ENCODE measurements around the gene CHCHD1. TPM values are rescaled to one million over a fixed set of nuclear protein-coding genes. Genes with fewer than 3 reads are reported as not detected.

The CHCHD1 gene
- total RNA-seq, 2 donors from 2014 or later, result 26.7 to 28.7 TPM

DNA sequence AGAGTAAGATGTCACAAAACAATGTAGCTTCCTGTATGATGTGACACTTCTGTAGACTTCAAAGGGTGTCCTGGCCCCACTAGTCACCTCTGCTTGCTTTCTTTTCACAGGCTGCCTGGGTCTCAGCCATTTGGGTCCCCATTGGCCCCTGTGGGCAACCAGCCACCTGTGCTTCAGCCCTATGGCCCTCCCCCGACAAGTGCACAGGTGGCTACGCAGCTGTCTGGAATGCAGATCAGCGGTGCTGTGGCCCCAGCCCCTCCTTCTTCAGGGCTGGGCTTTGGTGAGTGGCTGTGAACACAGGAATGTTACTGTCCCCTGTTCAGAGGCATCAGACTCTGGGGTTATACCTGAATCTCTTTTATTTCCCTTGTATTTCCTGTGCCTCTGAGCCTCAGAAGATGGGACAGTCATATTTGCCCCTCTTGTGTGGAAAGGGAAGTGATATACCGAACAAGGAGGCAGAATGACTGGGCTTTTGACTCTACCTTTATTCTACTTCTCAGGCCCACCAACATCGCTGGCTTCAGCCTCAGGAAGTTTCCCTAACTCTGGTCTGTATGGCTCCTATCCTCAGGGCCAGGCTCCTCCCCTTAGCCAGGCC, 22.2 kb upstream of the CHCHD1 start:
- H3K27ac Mint-ChIP-seq, result peak overlapping the region; percentile 20 to 94
- peaks cover 0 to 23% of the 10 kb centered on the region in 2 donors for H3K36me3 Mint-ChIP-seq
- H3K9me3 Mint-ChIP-seq, result no peaks in the 10 kb centered on the region
- peak; percentile 59 to 77 for ATAC-seq
- DNase-seq (ENCODE audit: low spot score in 2 of 2), result peak in 1 of 2 donors; percentile 31

DNA sequence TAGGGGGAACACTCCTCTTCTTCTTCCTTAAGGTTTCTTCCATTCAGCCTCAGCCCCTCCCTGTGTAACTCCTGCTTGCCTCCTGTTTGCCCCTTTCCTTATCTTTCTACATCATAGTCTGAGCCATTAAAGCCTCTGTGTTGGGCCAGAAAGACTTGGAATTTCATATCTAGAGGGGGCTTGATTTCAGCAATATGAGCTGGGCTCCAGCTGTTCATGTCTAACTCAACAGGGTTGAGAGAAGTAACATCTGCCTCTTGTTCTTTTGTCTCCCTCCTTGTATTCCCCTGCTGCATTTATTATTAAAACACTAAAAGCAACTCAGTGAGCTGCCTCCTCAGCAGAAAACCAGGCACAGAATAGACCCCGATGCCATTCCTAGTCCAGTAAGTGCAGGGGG, 20.1 kb upstream of the CHCHD1 start:
- no peaks in the 10 kb centered on the region for H3K9me3 Mint-ChIP-seq
- DNase-seq (ENCODE audit: low spot score in 2 of 2), result no peak
- H3K27ac Mint-ChIP-seq, result peak overlapping the region in 1 of 2 donors; percentile 33
- peaks cover 11 to 44% of the 10 kb centered on the region in 2 donors for H3K36me3 Mint-ChIP-seq
- ATAC-seq, result no peak

DNA sequence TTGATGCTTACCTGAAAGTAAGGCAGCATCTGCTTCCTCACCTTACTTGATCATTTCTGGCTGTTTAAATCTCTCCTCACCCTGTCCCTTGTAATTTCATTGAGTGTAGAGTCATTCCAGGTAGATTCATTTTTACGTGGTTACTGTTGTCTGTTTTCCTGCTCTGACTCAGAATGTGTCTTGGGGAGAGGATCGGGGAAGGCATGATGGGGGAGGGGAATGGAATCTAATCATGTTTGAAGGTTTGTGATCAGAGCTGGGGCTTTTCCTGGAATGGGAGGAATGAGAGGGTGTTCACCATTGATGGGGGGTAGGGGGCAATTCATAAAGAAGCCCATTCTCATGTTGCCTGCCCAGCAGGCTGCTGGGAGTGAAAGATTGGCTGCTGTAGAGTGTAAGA, 18.9 kb upstream of the CHCHD1 start:
- DNase-seq (ENCODE audit: low spot score in 2 of 2), result no peak

DNA sequence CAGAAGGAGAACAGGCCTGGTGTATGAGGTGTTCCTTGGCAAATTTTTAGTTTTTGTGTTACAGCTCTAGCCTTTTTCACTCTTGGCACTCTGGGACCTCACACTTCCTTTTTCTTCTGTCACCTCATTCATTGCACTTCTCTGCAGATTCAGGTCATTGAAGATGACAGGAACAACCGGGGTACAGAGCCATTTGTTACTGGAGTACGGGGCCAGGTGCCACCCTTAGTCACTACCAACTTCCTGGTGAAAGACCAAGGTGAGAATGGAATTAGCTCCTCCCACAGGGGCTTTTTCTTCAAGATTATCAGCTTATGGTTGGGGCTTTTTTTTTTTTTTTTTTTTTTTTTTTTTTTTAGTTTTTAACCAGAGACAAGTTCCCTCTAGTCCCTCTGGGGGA, 18.5 kb upstream of the CHCHD1 start:
- ATAC-seq (peak; percentile 7 to 31), DNase-seq (ENCODE audit: low spot score in 2 of 2) (no peak)
- no peaks in the 10 kb centered on the region for H3K9me3 Mint-ChIP-seq
- peaks cover 11 to 52% of the 10 kb centered on the region in 2 donors for H3K36me3 Mint-ChIP-seq
- H3K27ac Mint-ChIP-seq, result peak overlapping the region; percentile 36 to 76

More for the DNA sequence above, 18.9 kb upstream of the CHCHD1 start:
- ATAC-seq, result peak; percentile 60 to 72
- Mint-ChIP-seq H3K36me3 (peaks cover 11 to 49% of the 10 kb centered on the region in 2 donors), H3K9me3 (no peaks in the 10 kb centered on the region), H3K27ac (peak overlapping the region; percentile 33 to 76)

DNA sequence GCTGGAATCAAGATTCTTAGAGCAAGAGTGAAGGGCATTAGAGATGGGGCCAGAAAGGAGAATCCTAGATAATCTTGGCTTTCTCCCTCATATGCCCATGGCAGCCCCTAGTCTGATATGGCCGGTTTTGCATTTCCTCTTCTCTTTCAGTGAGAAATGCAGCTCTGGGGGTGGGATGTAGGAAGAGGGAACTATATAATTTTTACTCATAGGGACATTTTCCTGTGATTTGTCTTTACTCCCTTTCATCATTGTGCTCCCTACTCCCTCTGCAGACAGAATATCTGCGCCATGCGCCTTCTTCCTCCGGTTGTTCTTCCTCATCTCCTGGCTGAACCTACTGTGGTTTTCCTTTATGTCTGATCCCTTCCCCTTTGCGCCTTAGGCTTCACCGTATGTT, 16.8 kb upstream of the CHCHD1 start:
- Mint-ChIP-seq H3K36me3 (peaks cover 22 to 62% of the 10 kb centered on the region in 2 donors), H3K9me3 (no peaks in the 10 kb centered on the region), H3K27ac (peak overlapping the region in 1 of 2 donors; percentile 11)
- ATAC-seq (no peak), DNase-seq (ENCODE audit: low spot score in 2 of 2) (no peak)

DNA sequence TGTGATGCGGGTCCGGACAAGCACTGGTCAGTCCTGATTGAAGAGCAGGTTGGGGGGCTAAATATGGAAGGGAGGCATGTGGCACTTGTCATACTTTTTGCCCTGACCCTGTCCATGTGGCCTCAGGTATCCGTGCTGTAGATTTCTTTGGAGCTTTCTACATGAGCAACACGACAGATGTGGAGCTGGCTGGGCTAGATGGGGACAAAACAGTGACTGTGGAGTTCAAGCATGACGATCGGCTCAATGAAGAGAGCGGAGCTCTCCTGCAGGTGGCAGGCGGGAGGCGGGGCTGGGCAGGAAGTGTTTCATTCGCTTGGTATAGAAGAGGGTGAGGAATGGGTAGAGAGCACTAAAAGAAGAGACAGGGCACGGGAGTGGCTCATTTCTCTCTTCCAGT, 13.0 kb upstream of the CHCHD1 start:
- peaks cover 36 to 69% of the 10 kb centered on the region in 2 donors for H3K36me3 Mint-ChIP-seq
- H3K9me3 Mint-ChIP-seq, result no peaks in the 10 kb centered on the region
- no peak for ATAC-seq
- H3K27ac Mint-ChIP-seq, result peak overlapping the region; percentile 17 to 70
- peak in 1 of 2 donors; percentile 59 for DNase-seq (ENCODE audit: low spot score in 2 of 2)

DNA sequence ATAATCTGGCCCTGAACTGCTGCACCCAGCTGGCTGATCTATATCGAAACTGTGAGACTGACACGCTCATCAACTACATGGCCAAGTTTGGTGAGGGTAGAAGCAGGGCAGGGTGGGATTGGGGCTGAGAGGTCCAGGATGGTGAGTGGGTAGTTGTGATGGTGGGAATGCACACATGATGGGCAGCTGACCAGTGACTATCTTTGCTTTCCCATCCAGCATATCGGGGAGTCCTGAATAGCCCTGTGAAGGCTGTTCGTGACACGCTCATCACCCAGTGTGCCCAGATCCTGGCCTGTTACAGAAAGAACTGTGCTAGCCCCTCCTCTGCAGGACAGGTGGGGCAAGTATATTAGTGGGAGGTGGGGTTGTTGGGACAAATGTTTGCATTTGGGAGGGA, 12.5 kb upstream of the CHCHD1 start:
- H3K36me3 Mint-ChIP-seq, result peaks cover 38 to 74% of the 10 kb centered on the region in 2 donors
- no peaks in the 10 kb centered on the region for H3K9me3 Mint-ChIP-seq
- no peak for DNase-seq (ENCODE audit: low spot score in 2 of 2)
- H3K27ac Mint-ChIP-seq, result peak overlapping the region in 1 of 2 donors; percentile 17
- no peak for ATAC-seq

DNA sequence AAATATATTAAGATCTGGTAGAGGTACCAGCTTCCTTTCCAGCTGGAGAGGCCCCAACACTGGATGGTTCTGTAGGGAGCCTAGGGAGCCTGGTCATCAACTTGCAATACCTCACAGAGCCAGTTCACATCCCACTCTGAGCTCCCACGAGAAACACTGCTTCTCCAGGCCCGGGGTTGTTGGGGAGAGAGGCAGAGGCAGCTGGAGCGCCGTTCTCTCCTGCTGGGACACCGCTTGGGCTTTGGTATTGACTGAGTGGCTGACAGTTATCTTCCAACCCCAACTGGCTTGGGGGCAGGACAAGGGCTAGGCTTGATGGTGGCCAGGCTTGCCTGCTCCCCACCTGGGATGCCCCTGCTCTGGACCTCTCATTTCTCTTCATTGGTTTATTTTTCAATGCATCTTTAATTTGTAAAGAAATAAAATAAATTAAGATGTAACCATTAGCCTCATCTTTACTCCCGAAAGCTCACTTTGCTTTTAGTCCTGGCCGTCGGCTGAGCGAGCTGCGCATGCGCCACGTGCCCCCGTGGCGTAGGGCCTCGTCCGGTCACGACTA, 10.0 kb upstream of the CHCHD1 start:
- DNase-seq (ENCODE audit: low spot score in 2 of 2) (peak in 1 of 2 donors; percentile 84), ATAC-seq (peak; percentile 4 to 15)
- Mint-ChIP-seq H3K9me3 (no peaks in the 10 kb centered on the region), H3K27ac (peak overlapping the region; percentile 83 to 90), H3K36me3 (peaks cover 33 to 69% of the 10 kb centered on the region in 2 donors)

DNA sequence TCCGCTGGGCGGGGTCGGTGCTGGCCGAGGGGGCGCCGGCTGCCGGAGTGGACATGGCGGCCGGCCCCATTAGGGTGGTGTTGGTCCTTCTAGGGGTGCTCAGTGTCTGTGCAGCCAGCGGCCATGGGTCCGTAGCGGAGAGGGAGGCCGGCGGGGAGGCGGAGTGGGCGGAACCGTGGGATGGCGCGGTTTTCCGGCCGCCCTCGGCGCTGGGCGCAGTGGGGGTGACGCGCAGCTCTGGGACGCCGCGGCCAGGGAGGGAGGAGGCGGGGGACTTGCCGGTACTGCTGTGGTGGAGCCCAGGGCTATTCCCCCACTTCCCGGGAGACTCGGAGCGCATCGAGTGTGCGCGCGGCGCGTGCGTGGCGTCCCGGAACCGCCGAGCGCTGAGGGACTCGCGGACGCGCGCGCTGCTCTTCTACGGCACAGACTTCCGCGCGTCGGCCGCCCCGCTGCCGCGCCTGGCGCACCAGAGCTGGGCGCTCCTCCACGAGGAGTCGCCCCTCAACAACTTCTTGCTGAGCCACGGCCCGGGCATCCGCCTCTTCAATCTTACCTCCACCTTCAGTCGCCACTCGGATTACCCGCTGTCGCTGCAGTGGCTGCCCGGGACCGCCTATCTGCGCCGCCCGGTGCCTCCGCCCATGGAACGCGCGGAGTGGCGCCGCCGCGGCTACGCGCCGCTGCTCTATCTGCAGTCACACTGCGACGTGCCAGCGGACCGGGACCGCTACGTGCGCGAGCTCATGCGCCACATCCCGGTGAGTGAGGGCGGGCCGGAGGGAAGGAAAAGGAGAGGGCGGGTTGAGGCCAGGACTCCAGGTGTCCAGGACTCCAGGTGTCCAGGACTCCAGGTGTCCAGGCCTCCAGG, 9.3 kb upstream of the CHCHD1 start:
- DNase-seq (ENCODE audit: low spot score in 2 of 2) (peak; percentile 80 to 91), ATAC-seq (peak; percentile 80 to 84)
- peaks cover 33 to 75% of the 10 kb centered on the region in 2 donors for H3K36me3 Mint-ChIP-seq
- no peaks in the 10 kb centered on the region for H3K9me3 Mint-ChIP-seq
- H3K27ac Mint-ChIP-seq, result peak overlapping the region; percentile 85 to 90

DNA sequence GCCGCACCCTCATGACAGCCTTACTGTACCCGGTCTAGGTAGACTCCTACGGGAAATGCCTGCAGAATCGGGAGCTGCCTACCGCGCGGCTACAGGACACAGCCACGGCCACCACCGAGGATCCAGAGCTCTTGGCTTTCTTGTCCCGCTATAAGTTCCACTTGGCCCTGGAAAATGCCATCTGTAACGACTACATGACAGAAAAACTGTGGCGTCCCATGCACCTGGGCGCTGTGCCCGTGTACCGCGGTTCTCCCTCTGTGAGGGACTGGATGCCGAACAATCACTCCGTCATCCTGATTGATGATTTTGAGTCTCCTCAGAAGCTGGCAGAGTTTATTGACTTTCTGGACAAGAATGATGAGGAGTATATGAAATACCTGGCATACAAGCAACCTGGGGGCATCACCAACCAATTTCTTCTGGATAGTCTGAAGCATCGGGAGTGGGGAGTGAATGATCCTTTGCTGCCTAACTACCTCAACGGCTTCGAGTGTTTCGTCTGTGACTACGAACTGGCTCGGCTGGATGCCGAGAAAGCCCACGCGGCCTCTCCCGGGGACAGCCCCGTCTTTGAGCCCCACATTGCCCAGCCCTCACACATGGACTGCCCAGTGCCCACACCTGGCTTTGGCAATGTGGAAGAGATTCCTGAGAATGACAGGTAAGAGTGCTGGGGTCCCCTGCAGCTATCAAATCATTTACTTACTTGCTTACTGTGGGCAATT, 8.5 kb upstream of the CHCHD1 start:
- H3K36me3 Mint-ChIP-seq, result peaks cover 33 to 69% of the 10 kb centered on the region in 2 donors
- H3K9me3 Mint-ChIP-seq, result no peaks in the 10 kb centered on the region
- DNase-seq (ENCODE audit: low spot score in 2 of 2) (no peak), ATAC-seq (peak in 1 of 2 donors; percentile 5)
- H3K27ac Mint-ChIP-seq, result peak overlapping the region; percentile 90 to 96

DNA sequence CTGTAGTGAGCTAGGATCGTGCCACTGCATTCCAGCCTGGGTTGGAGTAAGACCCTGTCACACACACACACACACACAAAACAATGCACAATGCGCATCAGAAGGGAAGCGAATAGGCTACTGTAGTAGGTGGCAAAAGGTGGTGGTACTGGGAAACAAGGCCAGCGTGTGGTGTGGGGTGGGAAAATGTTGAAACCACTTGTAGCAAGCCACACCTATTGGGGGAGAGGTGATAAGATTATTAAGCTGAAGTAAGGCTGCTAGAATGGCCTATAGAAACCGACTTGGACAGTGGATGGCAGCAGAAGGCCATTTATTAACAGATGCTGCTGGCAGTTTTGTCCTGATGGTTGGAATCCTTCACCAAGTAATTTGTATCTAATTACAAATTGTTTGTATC, 7.2 kb upstream of the CHCHD1 start:
- ATAC-seq (no peak), DNase-seq (ENCODE audit: low spot score in 2 of 2) (no peak)
- Mint-ChIP-seq H3K36me3 (peaks cover 26 to 63% of the 10 kb centered on the region in 2 donors), H3K9me3 (no peaks in the 10 kb centered on the region), H3K27ac (peak overlapping the region in 1 of 2 donors; percentile 31)

DNA sequence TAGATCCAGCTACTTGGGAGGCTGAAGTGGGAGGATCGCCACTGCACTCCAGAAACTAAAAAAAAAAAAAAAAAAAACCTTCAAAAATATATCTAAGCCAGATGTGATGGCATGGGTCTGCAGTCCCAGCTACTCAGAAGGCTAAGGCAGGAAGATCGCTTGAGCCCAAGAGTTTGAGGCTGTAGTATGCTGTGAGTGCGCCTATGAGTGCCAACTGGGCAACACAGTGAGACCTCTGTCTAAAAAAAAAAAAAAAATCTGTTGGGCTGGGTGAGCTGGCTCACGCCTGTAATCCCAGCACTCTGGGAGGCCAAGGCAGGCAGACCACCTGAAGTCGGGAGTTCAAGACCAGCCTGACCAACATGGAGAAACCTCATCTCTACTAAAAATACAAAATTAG, 2.8 kb upstream of the CHCHD1 start:
- Mint-ChIP-seq H3K9me3 (no peaks in the 10 kb centered on the region), H3K27ac (no peak overlapping the region), H3K36me3 (peaks cover 31 to 44% of the 10 kb centered on the region in 2 donors)
- DNase-seq (ENCODE audit: low spot score in 2 of 2) (no peak), ATAC-seq (no peak)

DNA sequence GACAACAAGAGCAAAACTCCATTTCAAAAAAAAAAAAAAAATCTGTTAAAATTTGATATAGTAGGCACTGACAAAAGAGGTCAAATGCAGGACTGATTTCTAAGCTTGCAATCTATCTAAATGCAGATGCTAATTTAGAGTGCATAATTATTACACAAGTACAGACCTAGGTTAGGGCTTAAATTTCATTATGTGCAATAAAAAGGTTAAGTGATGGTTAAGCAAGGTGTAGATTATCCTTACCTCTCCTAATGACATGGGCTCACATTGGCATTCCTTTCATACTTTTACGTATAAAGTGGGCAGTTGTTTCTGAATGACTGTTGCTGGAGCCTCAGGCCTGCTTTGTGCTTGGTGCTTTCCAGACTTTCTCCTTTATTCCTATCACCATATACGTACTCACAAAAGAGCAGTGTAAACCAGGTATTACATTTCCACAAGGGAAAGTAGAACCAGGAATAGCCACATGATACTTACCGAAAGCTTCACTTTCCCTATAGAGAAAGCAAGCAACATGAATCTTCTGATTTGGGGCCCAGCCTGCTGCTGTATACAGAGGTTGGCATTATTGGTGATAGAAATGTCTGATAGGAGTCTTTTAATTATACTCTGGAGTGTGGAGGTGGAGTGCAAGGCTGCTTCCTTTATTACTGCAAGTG, 2.2 kb upstream of the CHCHD1 start:
- peaks cover 30 to 38% of the 10 kb centered on the region in 2 donors for H3K36me3 Mint-ChIP-seq
- no peaks in the 10 kb centered on the region for H3K9me3 Mint-ChIP-seq
- ATAC-seq, result no peak
- peak overlapping the region in 1 of 2 donors; percentile 88 for H3K27ac Mint-ChIP-seq
- DNase-seq (ENCODE audit: low spot score in 2 of 2), result no peak

DNA sequence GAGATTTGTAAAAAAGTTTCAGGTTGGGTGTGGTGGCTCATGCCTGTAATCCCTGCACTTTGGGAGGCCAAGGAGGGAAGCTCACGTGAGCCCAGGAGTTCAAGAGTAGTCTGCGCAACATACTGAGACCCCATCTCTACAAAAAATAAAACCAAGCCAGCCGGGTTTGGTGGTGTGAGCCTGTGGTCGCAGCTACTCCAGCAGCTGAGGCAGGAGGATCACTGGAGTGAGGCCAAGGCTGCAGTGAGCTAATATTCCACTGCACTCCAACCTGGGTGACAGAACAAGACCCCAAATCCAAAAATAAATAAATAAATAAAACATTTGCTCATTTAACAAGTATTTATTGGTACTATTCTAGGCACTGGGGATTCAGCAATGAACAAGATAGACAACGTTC, 1.5 kb upstream of the CHCHD1 start:
- Mint-ChIP-seq H3K27ac (peak overlapping the region; percentile 65 to 88), H3K9me3 (no peaks in the 10 kb centered on the region), H3K36me3 (peaks cover 27 to 32% of the 10 kb centered on the region in 2 donors)
- DNase-seq (ENCODE audit: low spot score in 2 of 2) (no peak), ATAC-seq (no peak)

DNA sequence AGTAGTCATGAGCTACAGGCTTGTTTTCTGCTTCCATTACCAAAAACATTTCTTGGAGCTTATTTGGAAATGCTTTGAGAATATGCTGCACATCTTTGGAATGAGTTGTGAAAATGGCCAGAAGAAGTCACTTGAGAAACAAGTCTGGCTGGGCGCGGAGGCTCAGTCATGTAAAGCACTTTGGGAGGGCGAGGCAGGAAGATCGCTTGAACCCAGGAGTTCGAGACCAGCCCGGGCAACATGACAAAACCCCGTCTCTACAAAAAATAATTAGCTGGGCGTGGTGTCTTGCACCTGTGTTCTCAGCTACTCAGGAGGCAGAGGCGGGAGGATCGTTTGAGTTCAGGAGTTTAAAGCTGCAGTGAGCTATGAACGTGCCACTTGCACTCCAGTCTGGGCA, 882 bp upstream of the CHCHD1 start:
- peaks cover 25 to 26% of the 10 kb centered on the region in 2 donors for H3K36me3 Mint-ChIP-seq
- no peaks in the 10 kb centered on the region for H3K9me3 Mint-ChIP-seq
- DNase-seq (ENCODE audit: low spot score in 2 of 2) (no peak), ATAC-seq (no peak)
- H3K27ac Mint-ChIP-seq, result peak overlapping the region; percentile 88 to 100

DNA sequence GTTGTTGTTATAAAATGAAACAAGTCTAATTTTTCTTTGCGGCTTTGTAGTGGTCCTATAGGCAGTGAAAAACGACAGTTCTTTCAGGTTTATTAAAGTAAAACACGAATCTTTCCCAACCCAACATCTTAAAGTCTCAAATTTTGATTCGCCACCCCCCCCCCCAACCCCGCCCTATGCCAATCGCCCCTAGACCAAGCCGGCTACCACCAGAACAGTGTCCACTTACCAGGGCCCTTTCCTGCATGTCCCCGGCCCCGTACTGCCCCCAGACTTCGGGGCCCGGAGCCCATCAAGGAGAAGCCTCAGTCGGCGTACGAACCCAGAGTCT, 335 bp upstream of the CHCHD1 start:
- ATAC-seq (peak; percentile 21), DNase-seq (ENCODE audit: low spot score in 2 of 2) (no peak)
- no peaks in the 10 kb centered on the region for H3K9me3 Mint-ChIP-seq
- peaks cover 30 to 31% of the 10 kb centered on the region in 2 donors for H3K36me3 Mint-ChIP-seq
- peak overlapping the region; percentile 88 to 100 for H3K27ac Mint-ChIP-seq
